Neural progenitor cell (in vitro differentiated cells): ENCODE measurements around the gene ATPAF2. TPM values are rescaled to one million over a fixed set of nuclear protein-coding genes. Genes with fewer than 3 reads are reported as not detected.

Source experiments
- DNase-seq: peaks from one replicate; pipeline ENCODE4 v3.0.0-alpha.2; 2016; ENCODE audit warnings: low spot score
- H2AFZ ChIP-seq: fragments of 200-600 bp; sonication (generic); replicated peaks from 2 replicates; pipeline ENCODE4 v1.6.1; 2016; ENCODE audit warnings: antibody characterized with exemption
- H3F3A ChIP-seq: fragments of 200-600 bp; sonication (generic); 2 replicates; pipeline ENCODE4 v1.6.1; 2016; ENCODE audit warnings: antibody characterized with exemption, low read depth
- H3K27ac ChIP-seq: fragments of 200-600 bp; sonication (generic); 2 replicates; pipeline ENCODE4 v1.5.1; 2016; ENCODE audit warnings: mild to moderate bottlenecking
- H3K27me3 ChIP-seq: fragments of 200-600 bp; sonication (generic); 2 replicates; pipeline ENCODE4 v1.6.1; 2016; ENCODE audit warnings: mild to moderate bottlenecking, moderate library complexity
- H3K36me3 ChIP-seq: fragments of 200-600 bp; sonication (generic); 2 replicates; pipeline ENCODE4 v1.5.1; 2016
- H3K4me1 ChIP-seq: fragments of 200-600 bp; sonication (generic); 2 replicates; pipeline ENCODE4 v1.6.1; 2016; ENCODE audit warnings: mixed run types
- H3K4me2 ChIP-seq: fragments of 200-600 bp; sonication (generic); 2 replicates; pipeline ENCODE4 v1.6.1; 2016
- H3K4me3 ChIP-seq: fragments of 200-600 bp; sonication (generic); 2 replicates; pipeline ENCODE4 v1.5.1; 2016
- H3K79me2 ChIP-seq: fragments of 200-600 bp; sonication (generic); 2 replicates; pipeline ENCODE4 v1.6.1; 2016; ENCODE audit warnings: low read depth
- H3K9ac ChIP-seq: fragments of 200-600 bp; sonication (generic); 2 replicates; pipeline ENCODE4 v1.6.1; 2016
- H3K9me3 ChIP-seq: fragments of 200-600 bp; sonication (generic); 2 replicates; pipeline ENCODE4 v1.5.1; 2016; ENCODE audit warnings: low read depth
- H4K20me1 ChIP-seq: fragments of 200-600 bp; sonication (generic); 2 replicates; pipeline ENCODE4 v1.6.1; 2016; ENCODE audit warnings: low read depth
- H3K27ac Mint-ChIP-seq: 3 replicates; pipeline ENCODE4 v1.8.0; 2021; ENCODE audit warnings: mixed read lengths
- H3K27me3 Mint-ChIP-seq: 2 replicates; pipeline ENCODE4 v1.8.0; 2022; ENCODE audit warnings: low read depth, mild to moderate bottlenecking, inconsistent platforms, moderate library complexity, mixed read lengths; ENCODE audit not compliant: insufficient read depth
- H3K36me3 Mint-ChIP-seq: 3 replicates; pipeline ENCODE4 v1.8.0; 2021; ENCODE audit warnings: mixed read lengths
- H3K4me1 Mint-ChIP-seq: 3 replicates; pipeline ENCODE4 v1.8.0; 2021; ENCODE audit warnings: mixed read lengths
- H3K4me3 Mint-ChIP-seq: 3 replicates; pipeline ENCODE4 v1.8.0; 2021; ENCODE audit warnings: mild to moderate bottlenecking, moderate library complexity, mixed read lengths
- H3K9me3 Mint-ChIP-seq: 3 replicates; pipeline ENCODE4 v1.8.0; 2020; ENCODE audit warnings: mixed read lengths
- CTCF ChIP-seq: fragments of 200-600 bp; sonication (generic); IDR thresholded peaks from 2 replicates; pipeline ENCODE4 v1.5.1; 2017; ENCODE audit warnings: antibody characterized with exemption, mild to moderate bottlenecking
- EZH2 ChIP-seq: fragments of 200-600 bp; sonication (generic); IDR thresholded peaks from 2 replicates; pipeline ENCODE4 v1.6.1; 2017; ENCODE audit warnings: antibody characterized with exemption, mild to moderate bottlenecking, moderate library complexity
- EZH2phosphoT487 ChIP-seq: fragments of 200-600 bp; sonication (generic); IDR thresholded peaks from 2 replicates; pipeline ENCODE4 v1.6.1; 2017; ENCODE audit warnings: antibody characterized with exemption
- total RNA-seq: library from RNA; depleted of rRNA; stranded (reverse); fragments of >200 nt; gene quantifications from 2 replicates; pipeline ENCODE4 v1.2.3, GENCODE V29; 2015; ENCODE audit warnings: low replicate concordance

Gene ATPAF2
- total RNA-seq, 1 donor from 2014 or later, result 9.6 TPM

DNA sequence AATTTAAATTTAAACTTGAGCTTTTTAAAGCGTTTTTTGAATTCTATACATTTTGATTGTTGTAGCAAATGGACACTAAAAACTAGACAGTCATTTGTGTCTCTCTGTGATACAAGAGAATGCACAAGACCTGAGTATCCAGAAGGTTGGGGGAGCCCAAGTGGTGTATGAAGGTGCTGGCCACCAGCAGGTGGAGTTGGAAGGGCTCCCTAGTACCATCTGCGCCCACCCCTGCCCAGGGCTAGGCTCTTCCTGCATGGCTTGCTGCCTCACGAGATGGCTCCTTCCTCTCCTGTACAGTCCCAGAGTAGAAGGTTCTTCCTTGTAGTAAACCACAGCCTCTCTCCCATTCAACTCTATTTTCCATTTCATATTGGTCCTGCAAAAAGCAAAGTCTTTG is 17.2 kb upstream of the ATPAF2 start:
- no peaks in the 10 kb centered on the region for H3F3A ChIP-seq
- no peaks in the 10 kb centered on the region for H3K9me3 Mint-ChIP-seq
- no peak overlapping the region for H3K4me3 ChIP-seq
- H2AFZ ChIP-seq, result no peak overlapping the region
- H3K36me3 Mint-ChIP-seq, result peaks cover 30% of the 10 kb centered on the region
- DNase-seq, result no peak
- H3K27me3 Mint-ChIP-seq, result peaks cover 3% of the 10 kb centered on the region
- H3K79me2 ChIP-seq, result no peaks in the 10 kb centered on the region
- H3K27me3 ChIP-seq, result no peaks in the 10 kb centered on the region
- H4K20me1 ChIP-seq, result no peaks in the 10 kb centered on the region
- no peak overlapping the region for H3K4me3 Mint-ChIP-seq
- no peaks in the 10 kb centered on the region for H3K9me3 ChIP-seq
- no peaks in the 10 kb centered on the region for H3K4me1 ChIP-seq
- H3K4me2 ChIP-seq, result no peak overlapping the region
- H3K27ac ChIP-seq, result no peak overlapping the region
- no peaks in the 10 kb centered on the region for H3K4me1 Mint-ChIP-seq
- TF ChIP-seq CTCF (no peak), EZH2 (no peak), EZH2phosphoT487 (no peak)
- H3K36me3 ChIP-seq, result no peaks in the 10 kb centered on the region
- no peak overlapping the region for H3K27ac Mint-ChIP-seq
- H3K9ac ChIP-seq, result no peak overlapping the region

- TF ChIP-seq CTCF (no peak), EZH2 (no peak), EZH2phosphoT487 (no peak)
- H3K27ac ChIP-seq, result no peak overlapping the region
- H3K9me3 ChIP-seq, result no peaks in the 10 kb centered on the region
- no peaks in the 10 kb centered on the region for H3K4me1 ChIP-seq
- no peaks in the 10 kb centered on the region for H3K27me3 ChIP-seq
- no peaks in the 10 kb centered on the region for H3K4me1 Mint-ChIP-seq
- peaks cover 30% of the 10 kb centered on the region for H3K36me3 Mint-ChIP-seq
- H3K27me3 Mint-ChIP-seq, result peaks cover 2% of the 10 kb centered on the region
- H3K4me3 ChIP-seq, result no peak overlapping the region
- no peaks in the 10 kb centered on the region for H3K79me2 ChIP-seq
- H3F3A ChIP-seq, result no peaks in the 10 kb centered on the region
- H3K4me2 ChIP-seq, result no peak overlapping the region
- H3K9me3 Mint-ChIP-seq, result no peaks in the 10 kb centered on the region
- no peak overlapping the region for H3K9ac ChIP-seq
- H2AFZ ChIP-seq, result no peak overlapping the region
- DNase-seq, result no peak
- H3K36me3 ChIP-seq, result no peaks in the 10 kb centered on the region
- H3K4me3 Mint-ChIP-seq, result no peak overlapping the region
- H3K27ac Mint-ChIP-seq, result no peak overlapping the region
- H4K20me1 ChIP-seq, result no peaks in the 10 kb centered on the region
These were observed 16.6 kb upstream of the ATPAF2 start for GRCh38 chr17:18055597-18055996.

GRCh38 chr17:18045691-18046350 is 6.9 kb upstream of the ATPAF2 start:
- Mint-ChIP-seq H3K4me3 (no peak overlapping the region), H3K27ac (no peak overlapping the region), H3K36me3 (peaks cover 14% of the 10 kb centered on the region), H3K9me3 (no peaks in the 10 kb centered on the region), H3K4me1 (peaks cover 16% of the 10 kb centered on the region), H3K27me3 (no peaks in the 10 kb centered on the region)
- TF ChIP-seq CTCF (no peak), EZH2 (no peak), EZH2phosphoT487 (no peak)
- H3K4me2 ChIP-seq, result no peak overlapping the region
- no peaks in the 10 kb centered on the region for H3K36me3 ChIP-seq
- no peak for DNase-seq
- no peaks in the 10 kb centered on the region for H3F3A ChIP-seq
- no peak overlapping the region for H3K4me3 ChIP-seq
- no peaks in the 10 kb centered on the region for H3K4me1 ChIP-seq
- no peak overlapping the region for H3K9ac ChIP-seq
- H3K27me3 ChIP-seq, result no peaks in the 10 kb centered on the region
- H2AFZ ChIP-seq, result no peak overlapping the region
- H3K27ac ChIP-seq, result no peak overlapping the region
- peaks cover 19% of the 10 kb centered on the region for H3K79me2 ChIP-seq
- H3K9me3 ChIP-seq, result no peaks in the 10 kb centered on the region
- H4K20me1 ChIP-seq, result peaks cover 22% of the 10 kb centered on the region
